Pancreas (tissue), 10 donors: Measurements from ENCODE around the gene SHQ1. TPM values are rescaled to one million over a fixed set of nuclear protein-coding genes. Genes with fewer than 3 reads are reported as not detected.

ENCODE experiments used
- ATAC-seq, 4 donors: fragments of 200-7000 bp; cut with Tn5 transposase; one replicate each; pipeline versions ENCODE4 v1.8.0 to v1.9.1; 2020; ENCODE audit warnings: mild to moderate bottlenecking in 4 of 4, moderate library complexity in 4 of 4
- DNase-seq, 6 donors: peaks; one replicate each; pipeline ENCODE4 v3.0.0-alpha.2; 2020
- FAIRE-seq: peaks from 2 replicates; lab custom pipeline; 2012; peaks lifted over from hg19 to GRCh38; lab: Jason Lieb, UNC
- H3K27ac ChIP-seq, 4 donors: fragments of 200-600 bp; sonication (generic); 1 replicate in 3 of 4; 2 replicates in 1 of 4; pipeline versions ENCODE4 v1.5.0 to v1.8.0; 2020
- H3K27me3 ChIP-seq, 4 donors: fragments of 200-600 bp; one replicate each; pipeline ENCODE4 v1.8.0; 2021
- H3K36me3 ChIP-seq, 3 donors: fragments of 200-600 bp; sonication (generic) in 1 of 3; one replicate each; pipeline versions ENCODE4 v1.5.0 to v1.8.0; 2020 to 2021
- H3K4me1 ChIP-seq, 3 donors: fragments of 200-600 bp; one replicate each; pipeline ENCODE4 v1.8.0; 2021
- H3K4me3 ChIP-seq, 4 donors: fragments of 200-600 bp; sonication (generic) in 2 of 4; one replicate each; pipeline versions ENCODE4 v1.5.0 to v1.8.0; 2020 to 2021
- H3K9me3 ChIP-seq, 4 donors: fragments of 200-600 bp; one replicate each; pipeline ENCODE4 v1.8.0; 2021
- WGBS, 2 donors: extraction: QIAGEN DNeasy Blood & Tissue Kit; methylation state at CpG; one replicate each; pipeline ENCODE4 v1.1.7; 2013; 5-methylcytosine and 5-hydroxymethylcytosine counted together
- intact Hi-C, 3 donors: fragments of 100-400 bp; cut with DNase I; formaldehyde crosslinking; loops; one replicate each; pipeline versions ENCODE4 v1.11.1 to v1.14.2; 2022
- polyA plus RNA-seq, 2 donors: library from polyadenylated mRNA; stranded (reverse); fragments of 200-250 nt; gene quantifications; one replicate each; pipeline ENCODE4 v1.2.3, GENCODE V29; 2013
- total RNA-seq, 6 donors: library from RNA; stranded (reverse); fragmentation: NEBNext Ultra II Directional in 4 of 6; extraction: Animal tissue kit (Norgen Biotek cat#: 25700) in 4 of 6; gene quantifications; one replicate each; pipeline versions ENCODE4 v1.2.1 to v1.2.4, GENCODE V29; 2021 to 2023
- TF ChIP-seq, protein P1 (sequence below), 4 donors: fragments of 200-600 bp; sonication (generic) in 3 of 4; IDR thresholded peaks; one replicate each; pipeline versions ENCODE4 v1.5.0 to v1.8.0; 2021; ENCODE audit warnings: antibody characterized with exemption in 4 of 4
- donor health status: healthy with polysubstance abuse.
- donor health status: DM: no; HTN: no; CAD: no; lungs with moderate emphysema.
- donor health status: DM: no; HTN: no; CAD: no.
- donor health status: control.
- donor health status: control.
- donor health status: Bipolar disorder and iron deficiency.
- donor health status: DM: yes; HTN: yes; CAD: no.
- donor health status: DM: no; HTN: no; CAD: no.
- donor health status: DM: no; HTN: no; CAD: no.
- donor health status: DM: yes; HTN: yes; CAD: no.

SHQ1 gene
- total and polyA plus RNA-seq, 8 donors = 4.1 to 13.4 (median 7.9) TPM

DNA sequence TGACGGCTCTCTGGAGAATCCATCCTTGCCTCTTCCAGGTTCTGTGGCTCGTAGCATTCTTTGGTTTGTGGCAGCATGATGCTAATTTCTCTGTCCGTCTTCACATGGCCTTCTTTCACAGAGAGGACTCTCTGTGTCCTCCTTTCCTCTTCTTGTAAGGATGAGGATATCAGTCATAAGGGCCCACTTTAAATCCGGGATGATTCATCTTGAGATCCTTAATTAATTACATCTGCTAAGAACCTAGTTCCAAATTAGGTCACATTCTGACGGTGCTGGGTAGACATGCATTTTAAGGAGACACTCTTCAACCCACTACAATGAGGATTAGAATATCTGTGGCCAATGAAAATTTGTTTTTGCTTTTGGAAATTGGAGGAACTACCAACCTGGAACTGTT is 23.9 kb upstream of the SHQ1 start:
- no peaks in the 10 kb centered on the region for H3K27me3 ChIP-seq
- FAIRE-seq = no peak
- no peak overlapping the region for H3K27ac ChIP-seq

DNA sequence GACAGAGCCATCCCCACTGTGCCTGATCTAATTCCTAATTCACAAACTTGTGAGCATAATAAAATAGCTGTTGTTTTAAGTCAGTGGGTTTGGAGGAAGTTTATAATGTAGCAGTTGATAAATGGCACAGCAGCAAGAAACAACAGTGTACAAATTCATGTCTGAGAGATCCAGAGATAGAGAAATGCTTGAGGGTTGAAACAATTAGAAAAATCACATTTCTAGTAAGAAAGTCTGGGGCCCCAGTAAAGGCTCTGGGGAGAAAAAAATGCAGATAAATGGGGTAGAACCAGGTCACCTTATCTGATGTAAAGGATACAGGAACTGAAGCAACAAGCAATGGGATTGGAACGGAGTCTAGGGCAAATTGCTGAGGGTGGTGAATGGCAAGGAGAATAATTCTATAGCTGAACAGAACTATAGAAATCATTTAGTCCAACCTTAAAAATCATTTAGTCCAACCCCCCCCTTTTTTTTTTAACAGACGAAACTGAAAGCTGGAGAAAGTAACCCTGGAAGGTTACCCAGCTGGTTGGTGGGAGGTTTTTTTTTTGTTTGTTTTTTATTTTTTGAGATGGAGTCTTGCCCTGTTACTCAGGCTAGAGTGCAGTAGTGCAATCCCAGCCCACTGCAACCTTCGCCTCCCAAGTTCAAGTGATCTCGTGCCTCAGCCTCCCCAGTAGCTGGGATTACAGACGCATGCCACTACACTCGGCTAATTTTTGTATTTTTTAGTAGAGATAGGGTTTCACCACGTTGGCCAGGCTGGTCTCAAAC is 14.3 kb upstream of the SHQ1 start:
- no peak overlapping the region for H3K27ac ChIP-seq
- no peaks in the 10 kb centered on the region for H3K27me3 ChIP-seq
- no peaks in the 10 kb centered on the region for H3K36me3 ChIP-seq
- no peaks in the 10 kb centered on the region for H3K9me3 ChIP-seq
- no peak for DNase-seq
- intact Hi-C loops = no loop called here
- no peak overlapping the region for H3K4me3 ChIP-seq
- TF ChIP-seq, protein P1, sequence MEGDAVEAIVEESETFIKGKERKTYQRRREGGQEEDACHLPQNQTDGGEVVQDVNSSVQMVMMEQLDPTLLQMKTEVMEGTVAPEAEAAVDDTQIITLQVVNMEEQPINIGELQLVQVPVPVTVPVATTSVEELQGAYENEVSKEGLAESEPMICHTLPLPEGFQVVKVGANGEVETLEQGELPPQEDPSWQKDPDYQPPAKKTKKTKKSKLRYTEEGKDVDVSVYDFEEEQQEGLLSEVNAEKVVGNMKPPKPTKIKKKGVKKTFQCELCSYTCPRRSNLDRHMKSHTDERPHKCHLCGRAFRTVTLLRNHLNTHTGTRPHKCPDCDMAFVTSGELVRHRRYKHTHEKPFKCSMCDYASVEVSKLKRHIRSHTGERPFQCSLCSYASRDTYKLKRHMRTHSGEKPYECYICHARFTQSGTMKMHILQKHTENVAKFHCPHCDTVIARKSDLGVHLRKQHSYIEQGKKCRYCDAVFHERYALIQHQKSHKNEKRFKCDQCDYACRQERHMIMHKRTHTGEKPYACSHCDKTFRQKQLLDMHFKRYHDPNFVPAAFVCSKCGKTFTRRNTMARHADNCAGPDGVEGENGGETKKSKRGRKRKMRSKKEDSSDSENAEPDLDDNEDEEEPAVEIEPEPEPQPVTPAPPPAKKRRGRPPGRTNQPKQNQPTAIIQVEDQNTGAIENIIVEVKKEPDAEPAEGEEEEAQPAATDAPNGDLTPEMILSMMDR (IDR thresholded peaks at IDR 0.05) = no peak
- FAIRE-seq = no peak
- no peak for ATAC-seq
- WGBS, 2 donors = 56 to 62% methylated on average over 7 of the region's 7 CpGs
- H3K4me1 ChIP-seq = no peaks in the 10 kb centered on the region

More for the DNA sequence above, 23.9 kb upstream of the SHQ1 start:
- H3K4me3 ChIP-seq = no peak overlapping the region
- H3K36me3 ChIP-seq = no peaks in the 10 kb centered on the region
- TF ChIP-seq, protein P1 (IDR thresholded peaks at IDR 0.05) = no peak
- H3K4me1 ChIP-seq = no peaks in the 10 kb centered on the region
- no peaks in the 10 kb centered on the region for H3K9me3 ChIP-seq
- ATAC-seq (no peak), DNase-seq (no peak)
- 85 to 93% methylated on average over 5 of the region's 5 CpGs for WGBS, 2 donors
- intact Hi-C loops = no loop called here

DNA sequence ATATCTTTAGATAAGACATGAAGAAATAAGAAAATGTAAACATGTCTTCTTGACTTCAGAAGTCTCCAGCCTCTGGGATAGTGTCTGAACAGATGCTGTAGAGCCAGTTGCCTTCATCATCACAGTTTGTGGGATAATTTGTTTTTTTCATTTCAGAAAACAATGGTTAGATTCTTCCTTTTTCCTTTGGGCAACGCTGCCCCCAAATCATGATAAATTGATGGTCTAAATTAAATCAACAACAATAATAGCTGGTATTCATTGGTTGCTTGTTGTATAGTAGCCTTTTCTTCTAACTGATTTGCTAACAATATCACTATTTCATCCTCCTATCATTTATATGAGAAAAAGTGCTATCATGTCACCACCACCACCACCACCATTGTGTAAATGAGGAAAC is 12.6 kb upstream of the SHQ1 start:
- Histone ChIP-seq H3K27ac (no peak overlapping the region), H3K27me3 (peaks cover 0 to 3% (median 0%) of the 10 kb centered on the region in 4 donors), H3K9me3 (no peaks in the 10 kb centered on the region), H3K4me3 (no peak overlapping the region), H3K36me3 (no peaks in the 10 kb centered on the region), H3K4me1 (no peaks in the 10 kb centered on the region)
- intact Hi-C loops = no loop called here
- WGBS, 2 donors = 37 to 60% methylated on average over 1 of the region's 1 CpG
- no peak for FAIRE-seq
- no peak for DNase-seq
- no peak for ATAC-seq
- TF ChIP-seq, protein P1 (IDR thresholded peaks at IDR 0.05) = no peak

DNA sequence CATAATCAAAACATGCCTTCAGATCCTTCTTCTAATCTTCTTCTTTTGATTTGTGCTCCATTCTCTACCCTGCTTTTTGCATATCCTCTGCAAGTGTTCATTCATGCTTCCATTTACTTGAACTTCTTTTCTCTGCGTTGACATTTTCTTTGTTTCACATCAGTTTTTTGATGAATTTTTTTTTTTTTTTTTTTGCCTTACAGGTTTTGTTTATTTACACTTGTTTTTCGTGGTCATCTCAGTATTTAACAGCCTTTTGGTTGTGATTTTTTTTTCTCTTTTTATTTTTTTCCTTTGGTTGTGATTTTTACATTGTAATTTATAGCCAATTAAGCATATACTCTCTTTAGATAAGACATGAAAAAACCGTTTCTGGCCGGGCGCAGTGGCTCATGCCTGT is 11.8 kb upstream of the SHQ1 start:
- DNase-seq = no peak
- FAIRE-seq = no peak
- Histone ChIP-seq H3K9me3 (no peaks in the 10 kb centered on the region), H3K27ac (no peak overlapping the region), H3K4me1 (no peaks in the 10 kb centered on the region), H3K4me3 (no peak overlapping the region), H3K36me3 (no peaks in the 10 kb centered on the region), H3K27me3 (peaks cover 0 to 3% (median under 1%) of the 10 kb centered on the region in 4 donors)
- intact Hi-C loops = no loop called here
- TF ChIP-seq, protein P1 (IDR thresholded peaks at IDR 0.05) = no peak
- ATAC-seq = no peak
- WGBS, 2 donors = 67 to 81% methylated on average over 5 of the region's 5 CpGs

DNA sequence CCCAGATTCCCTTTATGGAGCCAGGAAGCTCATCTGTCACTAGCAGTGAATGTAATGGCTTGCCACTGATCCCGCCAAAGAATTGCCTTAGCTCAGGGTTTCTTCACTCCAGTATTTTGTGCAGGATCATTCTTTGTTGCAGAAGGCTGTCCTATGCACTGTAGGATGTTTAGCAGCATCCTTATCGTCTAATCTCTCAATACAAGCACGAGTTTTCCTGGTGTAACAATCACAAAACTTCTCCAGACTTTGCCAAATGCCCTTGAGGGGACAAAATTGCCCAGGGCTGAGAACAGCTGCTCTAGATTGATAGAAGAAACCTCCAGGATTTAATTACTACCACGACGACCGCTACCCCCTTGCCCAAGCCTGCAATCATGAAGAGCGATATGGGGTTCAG is 6.8 kb upstream of the SHQ1 start:
- Histone ChIP-seq H3K4me1 (no peaks in the 10 kb centered on the region), H3K27me3 (peaks cover 0 to 9% (median 1%) of the 10 kb centered on the region in 4 donors), H3K27ac (no peak overlapping the region), H3K9me3 (no peaks in the 10 kb centered on the region), H3K4me3 (no peak overlapping the region), H3K36me3 (no peaks in the 10 kb centered on the region)
- TF ChIP-seq, protein P1 (IDR thresholded peaks at IDR 0.05) = no peak
- no peak for FAIRE-seq
- ATAC-seq = no peak
- no peak for DNase-seq
- WGBS, 2 donors = 49 to 61% methylated on average over 7 of the region's 7 CpGs
- intact Hi-C loops = no loop called here
